ENCODE data around the gene ERCC8. TPM values are rescaled to one million over a fixed set of nuclear protein-coding genes. Genes with fewer than 3 reads are reported as not detected.

The ERCC8 gene
- total RNA-seq, 1 donor from 2014 or later = 10.3 TPM

DNA sequence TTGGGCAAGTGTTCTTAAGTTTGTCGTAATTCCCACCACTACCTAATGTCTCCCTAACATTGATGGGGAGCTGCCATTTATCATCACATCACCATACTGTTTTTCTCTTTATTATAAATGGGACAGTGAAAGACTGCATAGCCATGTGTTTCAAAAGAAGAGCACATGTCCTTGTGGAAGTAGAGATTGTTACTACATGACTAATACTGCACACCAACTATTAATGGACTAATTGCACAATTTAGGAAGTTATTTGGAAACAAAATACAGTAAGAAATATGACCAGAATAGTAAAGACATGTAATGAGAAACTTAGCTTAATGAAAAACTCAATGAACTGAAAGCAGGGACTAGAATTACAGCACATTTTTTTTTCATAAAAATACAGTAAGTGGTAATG, 88.8 kb downstream of the ERCC8 start:
- no peak overlapping the region for H3K4me3 ChIP-seq (ENCODE audit: low read depth, low read length)
- DNase-seq (ENCODE audit: low read depth) = no peak
- TF ChIP-seq, protein P1, sequence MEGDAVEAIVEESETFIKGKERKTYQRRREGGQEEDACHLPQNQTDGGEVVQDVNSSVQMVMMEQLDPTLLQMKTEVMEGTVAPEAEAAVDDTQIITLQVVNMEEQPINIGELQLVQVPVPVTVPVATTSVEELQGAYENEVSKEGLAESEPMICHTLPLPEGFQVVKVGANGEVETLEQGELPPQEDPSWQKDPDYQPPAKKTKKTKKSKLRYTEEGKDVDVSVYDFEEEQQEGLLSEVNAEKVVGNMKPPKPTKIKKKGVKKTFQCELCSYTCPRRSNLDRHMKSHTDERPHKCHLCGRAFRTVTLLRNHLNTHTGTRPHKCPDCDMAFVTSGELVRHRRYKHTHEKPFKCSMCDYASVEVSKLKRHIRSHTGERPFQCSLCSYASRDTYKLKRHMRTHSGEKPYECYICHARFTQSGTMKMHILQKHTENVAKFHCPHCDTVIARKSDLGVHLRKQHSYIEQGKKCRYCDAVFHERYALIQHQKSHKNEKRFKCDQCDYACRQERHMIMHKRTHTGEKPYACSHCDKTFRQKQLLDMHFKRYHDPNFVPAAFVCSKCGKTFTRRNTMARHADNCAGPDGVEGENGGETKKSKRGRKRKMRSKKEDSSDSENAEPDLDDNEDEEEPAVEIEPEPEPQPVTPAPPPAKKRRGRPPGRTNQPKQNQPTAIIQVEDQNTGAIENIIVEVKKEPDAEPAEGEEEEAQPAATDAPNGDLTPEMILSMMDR (conservative IDR thresholded peaks at IDR 0.05; ENCODE audit: low read depth, low read length) = no peak

DNA sequence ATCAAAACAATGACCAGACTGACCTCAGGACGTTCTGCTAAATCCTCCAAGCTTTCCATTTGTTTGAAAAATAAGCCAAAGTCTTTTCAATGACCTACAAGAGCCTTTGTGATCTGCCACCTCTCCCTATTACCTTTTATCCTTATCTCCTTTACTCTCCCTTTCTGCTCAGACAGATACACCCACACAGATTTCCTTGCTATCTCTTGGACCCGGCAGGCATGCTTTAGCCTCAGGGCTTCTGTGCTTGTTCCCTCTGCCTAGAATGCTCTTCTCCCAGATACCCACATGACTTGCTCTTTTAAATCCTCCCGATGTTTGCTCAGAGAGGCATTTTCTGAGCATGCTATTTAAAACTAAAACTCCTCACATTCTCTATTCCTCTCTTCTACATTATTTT, 91.9 kb downstream of the ERCC8 start:
- no peak overlapping the region for H3K4me3 ChIP-seq (ENCODE audit: low read depth, low read length)
- TF ChIP-seq, protein P1 (conservative IDR thresholded peaks at IDR 0.05; ENCODE audit: low read depth, low read length) = no peak

DNA sequence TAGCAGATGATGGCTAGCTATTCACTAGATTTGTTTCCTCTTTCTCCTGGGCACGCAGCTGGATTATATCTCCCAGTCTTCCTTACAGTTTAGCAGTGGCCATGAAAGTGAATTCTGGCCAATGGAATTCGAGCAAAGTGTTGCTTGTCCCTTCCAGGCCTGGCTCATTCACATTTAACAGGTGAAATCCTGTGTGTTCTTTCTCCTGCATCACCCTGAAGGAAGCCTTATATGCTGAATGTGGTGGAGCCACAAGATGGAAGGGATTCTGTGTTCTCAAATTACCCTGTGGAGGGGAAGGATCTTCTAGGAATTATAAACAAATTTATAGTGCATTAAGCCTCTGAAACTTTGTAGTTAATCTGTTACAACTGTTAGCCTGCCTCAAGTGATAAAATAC, 92.6 kb downstream of the ERCC8 start:
- H3K4me3 ChIP-seq (ENCODE audit: low read depth, low read length) = no peak overlapping the region
- TF ChIP-seq, protein P1 (conservative IDR thresholded peaks at IDR 0.05; ENCODE audit: low read depth, low read length) = no peak
- no peak for DNase-seq (ENCODE audit: low read depth)

More for the DNA sequence above, 91.9 kb downstream of the ERCC8 start:
- DNase-seq (ENCODE audit: low read depth) = no peak

DNA sequence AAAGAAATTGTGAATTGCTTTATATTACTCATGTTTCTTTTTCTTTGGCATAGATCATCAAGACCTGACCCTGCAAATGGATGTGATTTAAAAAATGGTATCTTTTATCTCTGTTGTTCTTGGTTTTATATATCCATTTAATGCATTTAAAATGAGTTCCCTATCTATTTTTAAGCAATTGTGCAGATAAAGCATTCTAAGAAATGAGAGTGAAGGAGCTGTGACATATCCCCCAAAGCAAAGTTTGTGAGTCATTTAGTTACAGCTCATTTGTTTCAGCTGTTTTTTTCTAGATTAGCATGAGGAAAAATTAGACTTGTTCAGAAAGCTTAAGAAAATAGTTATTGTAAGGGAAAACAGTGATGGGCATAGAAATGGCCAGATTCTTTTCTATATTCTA, 93.2 kb downstream of the ERCC8 start:
- H3K4me3 ChIP-seq (ENCODE audit: low read depth, low read length) = no peak overlapping the region
- TF ChIP-seq, protein P1 (conservative IDR thresholded peaks at IDR 0.05; ENCODE audit: low read depth, low read length) = no peak
- DNase-seq (ENCODE audit: low read depth) = no peak

DNA sequence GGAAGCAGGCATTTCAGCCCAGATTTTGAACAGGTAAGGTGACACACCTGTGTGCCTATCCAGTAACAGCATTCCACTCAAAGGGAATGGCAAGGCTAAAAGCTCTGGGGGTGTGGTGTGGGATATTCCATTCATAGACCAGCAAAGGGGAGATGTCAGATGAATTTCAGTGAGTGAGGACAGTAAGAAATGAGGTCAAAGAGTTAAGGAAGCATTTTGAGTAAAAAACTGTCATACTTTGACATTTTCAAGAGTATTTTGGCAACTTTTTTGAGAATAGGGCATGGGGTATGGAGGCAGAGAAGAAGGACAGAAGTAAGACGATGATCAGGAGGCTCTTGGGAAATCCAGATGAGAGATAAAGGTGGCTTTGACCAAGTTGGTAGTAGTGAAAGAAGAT, 98.6 kb downstream of the ERCC8 start:
- DNase-seq (ENCODE audit: low read depth) = no peak
- TF ChIP-seq, protein P1 (conservative IDR thresholded peaks at IDR 0.05; ENCODE audit: low read depth, low read length) = no peak
- H3K4me3 ChIP-seq (ENCODE audit: low read depth, low read length) = no peak overlapping the region

DNA sequence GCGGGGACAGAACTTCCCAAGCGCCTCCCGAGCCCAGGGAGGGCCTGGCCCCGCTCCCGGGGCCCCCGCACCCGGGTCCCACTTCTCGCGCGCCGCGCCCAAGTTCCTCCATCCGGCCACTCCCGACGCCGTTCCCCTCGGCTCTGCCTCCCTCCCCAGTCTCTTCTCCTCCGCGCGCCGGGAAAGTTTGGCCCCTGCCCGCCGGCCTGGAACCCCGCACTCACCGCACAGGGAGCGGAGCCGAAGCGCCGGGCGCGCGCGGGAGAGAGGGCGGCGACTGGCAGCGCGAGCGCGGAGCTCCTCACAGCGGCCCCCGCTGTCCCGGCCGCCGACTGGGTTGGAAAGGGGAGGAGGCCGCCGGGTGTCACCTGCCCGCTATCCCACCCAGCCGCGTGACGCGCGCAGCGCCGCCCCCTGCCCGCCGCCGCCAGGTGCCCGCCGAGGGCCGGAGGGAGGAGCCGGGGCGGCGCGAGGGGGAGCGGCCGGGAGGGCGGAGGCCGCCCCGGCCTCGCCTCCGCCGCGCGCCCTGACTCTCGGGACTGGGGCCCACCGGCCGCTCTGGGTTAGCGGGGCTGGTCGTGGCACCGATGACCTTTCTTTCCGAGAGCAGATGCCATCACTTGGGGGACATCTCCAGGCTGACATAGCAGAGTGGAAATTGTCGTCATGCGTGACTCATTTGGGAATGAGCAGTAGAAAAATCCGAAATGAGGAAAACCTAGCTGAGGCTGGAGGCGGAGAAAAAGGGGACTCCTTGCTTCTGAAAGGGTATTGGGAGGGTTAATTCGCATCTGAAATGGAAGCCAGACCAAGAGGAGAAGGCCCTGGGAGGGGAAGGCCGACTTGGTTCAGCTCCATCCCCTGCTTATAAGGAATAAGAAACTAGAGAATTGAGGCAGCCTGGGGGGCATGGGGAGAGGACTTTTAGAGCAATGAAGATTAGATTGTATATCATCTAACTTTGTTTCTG, 100.6 kb downstream of the ERCC8 start, which contains the start of gene ELOVL7:
ELOVL7 (minus strand) TSS at position 334 of the 970 bp plus-strand sequence. CDS start 56,872 bp downstream, outside the sequence.
- TF ChIP-seq, protein P1 (conservative IDR thresholded peaks at IDR 0.05; ENCODE audit: low read depth, low read length) = peak; percentile 45
- DNase-seq (ENCODE audit: low read depth) = no peak
- peak within 1 kb of the TSS; percentile 90 for H3K4me3 ChIP-seq (ENCODE audit: low read depth, low read length)
